ENCODE data around the gene CDH23. TPM values are rescaled to one million over a fixed set of nuclear protein-coding genes. Genes with fewer than 3 reads are reported as not detected.

The CDH23 gene
- total RNA-seq, 1 experiment from 2014 or later, result not detected

- H3K9me2 ChIP-seq (replicated peaks; ENCODE audit: low read length), result no peaks in the 10 kb centered on the region
- H3K4me1 ChIP-seq (ENCODE audit: insufficient read depth, low read length), result no peaks in the 10 kb centered on the region
- no peak for ATAC-seq
- H3K9me3 ChIP-seq (ENCODE audit: low read length), result no peaks in the 10 kb centered on the region
- no peak overlapping the region for H3K27ac ChIP-seq (ENCODE audit: low read length)
- ChIA-PET CTCF (interaction anchor here (0.6 kb wide), 1 partner anchor 15 kb away, joined by 3 read pairs; no protein-coding TSS in a partner anchor), POLR2A (ENCODE audit: unreplicated experiment) (no interaction called here)
- no peaks in the 10 kb centered on the region for H4K20me1 ChIP-seq (ENCODE audit: low read length)
- H3F3A ChIP-seq (ENCODE audit: low read length, unreplicated experiment), result no peaks in the 10 kb centered on the region
- intact Hi-C loops (cut with micrococcal nuclease), result no loop called here
- H3K9ac ChIP-seq (ENCODE audit: low read length), result no peak overlapping the region
- TF ChIP-seq EZH2phosphoT487 (IDR thresholded peaks at IDR 0.05; ENCODE audit: borderline replicate concordance, low read length) (no peak), CTCF (conservative IDR thresholded peaks at IDR 0.05; ENCODE audit: low read depth, low read length) (no peak), EZH2 (IDR thresholded peaks at IDR 0.05; ENCODE audit: low read length, unreplicated experiment) (no peak)
- H3K27me3 ChIP-seq (ENCODE audit: low read length), result 0 out of 2 replicates have a peak, but pooled peaks cover 7% of the 10 kb centered on the region
- H3K79me2 ChIP-seq (ENCODE audit: low read length), result no peaks in the 10 kb centered on the region
- no peak overlapping the region for H3K4me3 ChIP-seq (ENCODE audit: low read length)
- no TSS peak for BruUV-seq (replicated peaks)
- H2AFZ ChIP-seq (ENCODE audit: low read length), result no peak overlapping the region
- no peaks in the 10 kb centered on the region for H3K36me3 ChIP-seq (ENCODE audit: low read depth, low read length)
- H3K4me2 ChIP-seq (ENCODE audit: low read length), result no peak overlapping the region
- no peak for DNase-seq
Observed at GRCh38 chr10:71413581-71413980, 16.9 kb downstream of the CDH23 start.

GRCh38 chr10:71414359-71414758 is 17.6 kb downstream of the CDH23 start:
- Histone ChIP-seq H2AFZ (ENCODE audit: low read length) (no peak overlapping the region), H3K36me3 (ENCODE audit: low read depth, low read length) (no peaks in the 10 kb centered on the region), H3K9ac (ENCODE audit: low read length) (no peak overlapping the region), H3K79me2 (ENCODE audit: low read length) (no peaks in the 10 kb centered on the region), H3K27ac (ENCODE audit: low read length) (no peak overlapping the region), H3K27me3 (ENCODE audit: low read length) (0 out of 2 replicates have a peak, but pooled peaks cover 7% of the 10 kb centered on the region), H3K9me3 (ENCODE audit: low read length) (no peaks in the 10 kb centered on the region), H3K4me2 (ENCODE audit: low read length) (no peak overlapping the region), H3K9me2 (replicated peaks; ENCODE audit: low read length) (no peaks in the 10 kb centered on the region), H4K20me1 (ENCODE audit: low read length) (no peaks in the 10 kb centered on the region), H3K4me1 (ENCODE audit: insufficient read depth, low read length) (no peaks in the 10 kb centered on the region), H3F3A (ENCODE audit: low read length, unreplicated experiment) (no peaks in the 10 kb centered on the region), H3K4me3 (ENCODE audit: low read length) (no peak overlapping the region)
- intact Hi-C loops (cut with micrococcal nuclease), result no loop called here
- ATAC-seq (no peak), DNase-seq (no peak)
- TF ChIP-seq CTCF (conservative IDR thresholded peaks at IDR 0.05; ENCODE audit: low read depth, low read length) (no peak), EZH2 (IDR thresholded peaks at IDR 0.05; ENCODE audit: low read length, unreplicated experiment) (no peak), EZH2phosphoT487 (IDR thresholded peaks at IDR 0.05; ENCODE audit: borderline replicate concordance, low read length) (no peak)
- BruUV-seq (replicated peaks), result no TSS peak
- POLR2A ChIA-PET (ENCODE audit: unreplicated experiment), result no interaction called here
- CTCF ChIA-PET, result interaction anchor here (0.6 kb wide), 1 partner anchor 15 kb away, joined by 3 read pairs; no protein-coding TSS in a partner anchor

- Histone ChIP-seq H3K36me3 (ENCODE audit: low read depth, low read length) (no peaks in the 10 kb centered on the region), H3K79me2 (ENCODE audit: low read length) (no peaks in the 10 kb centered on the region), H2AFZ (ENCODE audit: low read length) (no peak overlapping the region), H3K9me3 (ENCODE audit: low read length) (no peaks in the 10 kb centered on the region), H3F3A (ENCODE audit: low read length, unreplicated experiment) (no peaks in the 10 kb centered on the region), H3K27ac (ENCODE audit: low read length) (no peak overlapping the region), H3K4me3 (ENCODE audit: low read length) (no peak overlapping the region), H3K27me3 (ENCODE audit: low read length) (0 out of 2 replicates have a peak, but pooled peaks cover 6% of the 10 kb centered on the region), H3K9ac (ENCODE audit: low read length) (no peak overlapping the region), H3K4me1 (ENCODE audit: insufficient read depth, low read length) (no peaks in the 10 kb centered on the region), H4K20me1 (ENCODE audit: low read length) (no peaks in the 10 kb centered on the region), H3K4me2 (ENCODE audit: low read length) (no peak overlapping the region), H3K9me2 (replicated peaks; ENCODE audit: low read length) (no peaks in the 10 kb centered on the region)
- ATAC-seq (no peak), DNase-seq (no peak)
- ChIA-PET CTCF (no interaction called here), POLR2A (ENCODE audit: unreplicated experiment) (no interaction called here)
- TF ChIP-seq EZH2phosphoT487 (IDR thresholded peaks at IDR 0.05; ENCODE audit: borderline replicate concordance, low read length) (no peak), CTCF (conservative IDR thresholded peaks at IDR 0.05; ENCODE audit: low read depth, low read length) (no peak), EZH2 (IDR thresholded peaks at IDR 0.05; ENCODE audit: low read length, unreplicated experiment) (no peak)
- intact Hi-C loops (cut with micrococcal nuclease), result no loop called here
- no TSS peak for BruUV-seq (replicated peaks)
Observed at GRCh38 chr10:71419002-71419540, 22.4 kb downstream of the CDH23 start.
